Measurements from ENCODE around the gene B4GALNT4. TPM values are rescaled to one million over a fixed set of nuclear protein-coding genes. Genes with fewer than 3 reads are reported as not detected.

Gene B4GALNT4
- total RNA-seq, 1 experiment from 2014 or later: 56.0 TPM

- H3K27me3 ChIP-seq (ENCODE audit: control insufficient read depth, insufficient read depth, low read length): no peaks in the 10 kb centered on the region; the same call in 1 of the 2 replicates
- H3K4me3 ChIP-seq (ENCODE audit: insufficient read depth, low read depth, low read length): no peak overlapping the region
- peaks cover 2% of the 10 kb centered on the region for H3K36me3 ChIP-seq (replicated peaks; ENCODE audit: control insufficient read depth, insufficient read depth, low read length)
- DNase-seq: peak; percentile 62
These were observed 3.8 kb downstream of the B4GALNT4 start for GRCh38 chr11:372809-373715.

GRCh38 chr11:373716-374551 is 4.6 kb downstream of the B4GALNT4 start:
- Histone ChIP-seq H3K27me3 (ENCODE audit: control insufficient read depth, insufficient read depth, low read length) (no peaks in the 10 kb centered on the region), H3K4me3 (ENCODE audit: insufficient read depth, low read depth, low read length) (no peak overlapping the region), H3K36me3 (replicated peaks; ENCODE audit: control insufficient read depth, insufficient read depth, low read length) (peaks cover 2% of the 10 kb centered on the region)
- DNase-seq: peak; percentile 56

- no peaks in the 10 kb centered on the region for H3K27me3 ChIP-seq (ENCODE audit: control insufficient read depth, insufficient read depth, low read length)
- peak; percentile 61 for DNase-seq
- H3K36me3 ChIP-seq (replicated peaks; ENCODE audit: control insufficient read depth, insufficient read depth, low read length): peaks cover 2% of the 10 kb centered on the region
- no peak overlapping the region for H3K4me3 ChIP-seq (ENCODE audit: insufficient read depth, low read depth, low read length)
These were observed 6.0 kb downstream of the B4GALNT4 start for GRCh38 chr11:375065-376025.

GRCh38 chr11:376531-377173 is 7.4 kb downstream of the B4GALNT4 start:
- H3K36me3 ChIP-seq (replicated peaks; ENCODE audit: control insufficient read depth, insufficient read depth, low read length): peaks cover 2% of the 10 kb centered on the region
- DNase-seq: peak; percentile 73
- H3K4me3 ChIP-seq (ENCODE audit: insufficient read depth, low read depth, low read length): no peak overlapping the region
- H3K27me3 ChIP-seq (ENCODE audit: control insufficient read depth, insufficient read depth, low read length): no peaks in the 10 kb centered on the region

GRCh38 chr11:377174-377865 is 8.0 kb downstream of the B4GALNT4 start:
- no peak overlapping the region for H3K4me3 ChIP-seq (ENCODE audit: insufficient read depth, low read depth, low read length)
- no peaks in the 10 kb centered on the region for H3K27me3 ChIP-seq (ENCODE audit: control insufficient read depth, insufficient read depth, low read length)
- DNase-seq: peak; percentile 63
- peaks cover 2% of the 10 kb centered on the region for H3K36me3 ChIP-seq (replicated peaks; ENCODE audit: control insufficient read depth, insufficient read depth, low read length)

GRCh38 chr11:377883-378500 is 8.7 kb downstream of the B4GALNT4 start:
- DNase-seq: no peak
- Histone ChIP-seq H3K36me3 (replicated peaks; ENCODE audit: control insufficient read depth, insufficient read depth, low read length) (peaks cover 2% of the 10 kb centered on the region), H3K27me3 (ENCODE audit: control insufficient read depth, insufficient read depth, low read length) (no peaks in the 10 kb centered on the region), H3K4me3 (ENCODE audit: insufficient read depth, low read depth, low read length) (no peak overlapping the region)

- Histone ChIP-seq H3K27me3 (ENCODE audit: control insufficient read depth, insufficient read depth, low read length) (no peaks in the 10 kb centered on the region), H3K4me3 (ENCODE audit: insufficient read depth, low read depth, low read length) (no peak overlapping the region), H3K36me3 (replicated peaks; ENCODE audit: control insufficient read depth, insufficient read depth, low read length) (no peaks in the 10 kb centered on the region; the same call in 1 of the 2 replicates)
- peak; percentile 67 for DNase-seq
These were observed 10.2 kb downstream of the B4GALNT4 start for GRCh38 chr11:379205-380094.

GRCh38 chr11:380095-380480 is 10.8 kb downstream of the B4GALNT4 start:
- Histone ChIP-seq H3K4me3 (ENCODE audit: insufficient read depth, low read depth, low read length) (no peak overlapping the region), H3K27me3 (ENCODE audit: control insufficient read depth, insufficient read depth, low read length) (no peaks in the 10 kb centered on the region), H3K36me3 (replicated peaks; ENCODE audit: control insufficient read depth, insufficient read depth, low read length) (no peaks in the 10 kb centered on the region; the same call in 1 of the 2 replicates)
- peak; percentile 70 for DNase-seq

GRCh38 chr11:380491-380890 is 11.2 kb downstream of the B4GALNT4 start:
- Histone ChIP-seq H3K4me3 (ENCODE audit: insufficient read depth, low read depth, low read length) (no peak overlapping the region), H3K36me3 (replicated peaks; ENCODE audit: control insufficient read depth, insufficient read depth, low read length) (no peaks in the 10 kb centered on the region; the same call in 1 of the 2 replicates), H3K27me3 (ENCODE audit: control insufficient read depth, insufficient read depth, low read length) (no peaks in the 10 kb centered on the region)
- no peak for DNase-seq

- Histone ChIP-seq H3K4me3 (ENCODE audit: insufficient read depth, low read depth, low read length) (no peak overlapping the region), H3K36me3 (replicated peaks; ENCODE audit: control insufficient read depth, insufficient read depth, low read length) (no peaks in the 10 kb centered on the region; the same call in 1 of the 2 replicates), H3K27me3 (ENCODE audit: control insufficient read depth, insufficient read depth, low read length) (no peaks in the 10 kb centered on the region)
- no peak for DNase-seq
These were observed 11.7 kb downstream of the B4GALNT4 start for GRCh38 chr11:380996-381395.

- H3K4me3 ChIP-seq (ENCODE audit: insufficient read depth, low read depth, low read length): no peak overlapping the region
- no peaks in the 10 kb centered on the region for H3K27me3 ChIP-seq (ENCODE audit: control insufficient read depth, insufficient read depth, low read length)
- H3K36me3 ChIP-seq (replicated peaks; ENCODE audit: control insufficient read depth, insufficient read depth, low read length): no peaks in the 10 kb centered on the region; the same call in 1 of the 2 replicates
- peak; percentile 67 for DNase-seq
These were observed 12.3 kb downstream of the B4GALNT4 start for GRCh38 chr11:381501-382072.
